Measurements from ENCODE around the gene FXN.

FXN gene

GRCh38 chr9:69012696-69013381, 22.7 kb upstream of the FXN start:
- H3K4me3 ChIP-seq (ENCODE audit: low read depth, low read length) = no peak overlapping the region
- DNase-seq (ENCODE audit: low read depth, low spot score) = no peak
- in situ Hi-C loops (cut with HindIII; ENCODE audit: low sequenced_read_pairs) = no loop called here

GRCh38 chr9:69013382-69013727, 22.2 kb upstream of the FXN start:
- DNase-seq (ENCODE audit: low read depth, low spot score) = no peak
- no peak overlapping the region for H3K4me3 ChIP-seq (ENCODE audit: low read depth, low read length)
- no peak for TF ChIP-seq CTCF (IDR thresholded peaks at IDR 0.05; ENCODE audit: low read depth, low read length)
- in situ Hi-C loops (cut with HindIII; ENCODE audit: low sequenced_read_pairs) = no loop called here

More at GRCh38 chr9:69012696-69013381, 22.7 kb upstream of the FXN start:
- TF ChIP-seq CTCF (IDR thresholded peaks at IDR 0.05; ENCODE audit: low read depth, low read length) = no peak

- DNase-seq (ENCODE audit: low read depth, low spot score) = no peak
- H3K4me3 ChIP-seq (ENCODE audit: low read depth, low read length) = no peak within 1 kb of the TSS
- no peak for TF ChIP-seq CTCF (IDR thresholded peaks at IDR 0.05; ENCODE audit: low read depth, low read length)
- in situ Hi-C loops (cut with HindIII; ENCODE audit: low sequenced_read_pairs) = no loop called here
These were observed 21.5 kb upstream of the FXN start, which contains the start of gene PRKACG for GRCh38 chr9:69014013-69014412. Gene PRKACG, minus strand, starts transcription at chr9:69014113. Its CDS starts 21 bp downstream, at chr9:69014092.

- in situ Hi-C loops (cut with HindIII; ENCODE audit: low sequenced_read_pairs) = no loop called here
- H3K4me3 ChIP-seq (ENCODE audit: low read depth, low read length) = no peak overlapping the region
- no peak for TF ChIP-seq CTCF (IDR thresholded peaks at IDR 0.05; ENCODE audit: low read depth, low read length)
- no peak for DNase-seq (ENCODE audit: low read depth, low spot score)
These were observed 19.1 kb upstream of the FXN start for GRCh38 chr9:69016191-69017096.

- in situ Hi-C loops (cut with HindIII; ENCODE audit: low sequenced_read_pairs) = no loop called here
- no peak for TF ChIP-seq CTCF (IDR thresholded peaks at IDR 0.05; ENCODE audit: low read depth, low read length)
- DNase-seq (ENCODE audit: low read depth, low spot score) = no peak
- H3K4me3 ChIP-seq (ENCODE audit: low read depth, low read length) = no peak overlapping the region
These were observed 16.8 kb upstream of the FXN start for GRCh38 chr9:69018737-69019136.

GRCh38 chr9:69019808-69020207, 15.7 kb upstream of the FXN start:
- in situ Hi-C loops (cut with HindIII; ENCODE audit: low sequenced_read_pairs) = no loop called here
- no peak for TF ChIP-seq CTCF (IDR thresholded peaks at IDR 0.05; ENCODE audit: low read depth, low read length)
- no peak for DNase-seq (ENCODE audit: low read depth, low spot score)
- no peak overlapping the region for H3K4me3 ChIP-seq (ENCODE audit: low read depth, low read length)
